NCI-H345 (cell line): ENCODE data around the gene CDH18.

Source experiments
- DNase-seq: peaks from one replicate; lab custom pipeline; 2025; lab: John Stamatoyannopoulos, UW

The CDH18 gene

DNA sequence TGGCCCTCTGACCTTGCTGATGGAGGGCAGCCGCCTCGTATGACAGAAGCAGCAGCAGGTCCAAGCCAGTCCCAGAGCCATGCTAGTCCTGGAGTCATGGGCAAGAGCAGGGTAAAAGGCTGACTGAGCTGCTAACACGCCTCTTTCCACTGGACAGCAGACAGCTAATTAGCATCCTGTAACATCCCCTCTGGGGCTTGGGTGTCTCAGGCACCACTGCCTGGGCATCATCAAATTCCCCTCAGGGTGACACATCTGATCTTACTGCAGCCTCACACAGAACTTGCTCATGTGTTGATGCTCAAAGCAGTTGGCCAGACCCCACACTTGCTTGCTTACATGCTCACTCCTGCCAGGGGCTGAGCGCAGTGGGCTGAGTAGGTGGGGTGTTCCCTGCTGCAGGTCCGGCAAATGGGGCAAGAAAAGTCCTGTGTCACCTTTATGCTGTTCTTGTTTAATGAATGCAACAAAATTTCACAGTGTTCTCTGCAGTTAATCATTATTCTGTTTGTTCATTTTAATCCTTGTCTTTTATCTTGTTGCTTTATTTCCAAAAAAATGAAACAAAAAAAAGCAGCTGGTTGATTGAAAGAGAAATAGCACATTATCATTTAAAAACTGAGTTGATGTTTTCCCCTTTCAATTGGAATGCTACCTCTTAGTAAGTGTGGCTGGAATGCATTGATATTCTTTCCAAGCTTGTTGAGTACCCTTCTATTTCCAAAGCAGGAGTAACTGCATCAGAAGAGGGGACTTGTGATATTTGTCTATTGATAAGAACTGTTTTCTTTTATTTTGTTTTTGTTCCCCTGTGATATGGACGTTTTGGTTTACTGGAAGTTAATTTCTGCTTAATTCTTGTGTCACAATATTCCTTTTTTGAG is 254.1 kb downstream of the CDH18 start:
- DNase-seq: no peak

GRCh38 chr5:19728571-19728970 is 259.4 kb downstream of the CDH18 start:
- DNase-seq: no peak

- no peak for DNase-seq
Observed at GRCh38 chr5:19719109-19719508, 268.9 kb downstream of the CDH18 start.

- DNase-seq: no peak
Observed at GRCh38 chr5:19713740-19714139, 274.3 kb downstream of the CDH18 start.

DNA sequence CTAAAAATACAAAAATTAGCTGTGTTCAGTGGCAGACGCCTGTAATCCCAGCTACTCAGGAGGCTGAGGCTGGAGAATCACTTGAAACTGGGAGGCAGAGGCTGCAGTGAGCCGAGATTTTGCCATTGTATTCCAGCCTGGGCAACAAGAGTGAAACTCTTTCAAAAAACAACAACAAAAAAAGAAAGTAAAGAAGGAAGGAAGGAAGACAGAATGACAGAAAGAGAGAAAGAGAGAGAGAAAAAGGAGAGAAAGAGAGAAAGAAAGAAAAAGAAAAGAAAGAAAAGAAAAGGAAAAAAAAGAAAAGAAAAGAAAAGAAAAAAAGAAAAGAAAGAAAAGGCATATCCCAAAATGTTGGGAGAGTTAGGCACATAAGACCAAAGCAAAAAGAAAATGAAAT is 278.6 kb downstream of the CDH18 start:
- DNase-seq: no peak

DNA sequence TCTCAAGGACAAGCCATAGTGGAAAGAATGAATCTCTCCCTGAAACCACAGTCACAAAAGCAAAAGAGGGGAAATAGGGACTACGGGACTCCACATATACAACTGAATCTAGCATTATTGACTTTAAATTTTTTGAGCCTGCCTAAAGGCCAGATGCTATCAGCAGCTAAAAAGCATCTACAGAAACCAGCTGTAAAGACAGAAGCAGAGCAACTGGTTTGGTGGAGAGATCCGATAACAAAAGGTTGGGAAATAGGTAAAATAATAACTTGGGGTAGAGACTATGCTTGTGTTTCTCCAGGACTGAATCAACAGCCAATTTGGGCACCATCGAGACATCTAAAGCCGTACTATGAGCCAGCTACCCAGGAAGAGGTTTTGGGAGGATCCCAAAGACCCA is 281.2 kb downstream of the CDH18 start:
- no peak for DNase-seq

- DNase-seq: no peak
Observed at GRCh38 chr5:19701731-19702130, 286.3 kb downstream of the CDH18 start.

DNA sequence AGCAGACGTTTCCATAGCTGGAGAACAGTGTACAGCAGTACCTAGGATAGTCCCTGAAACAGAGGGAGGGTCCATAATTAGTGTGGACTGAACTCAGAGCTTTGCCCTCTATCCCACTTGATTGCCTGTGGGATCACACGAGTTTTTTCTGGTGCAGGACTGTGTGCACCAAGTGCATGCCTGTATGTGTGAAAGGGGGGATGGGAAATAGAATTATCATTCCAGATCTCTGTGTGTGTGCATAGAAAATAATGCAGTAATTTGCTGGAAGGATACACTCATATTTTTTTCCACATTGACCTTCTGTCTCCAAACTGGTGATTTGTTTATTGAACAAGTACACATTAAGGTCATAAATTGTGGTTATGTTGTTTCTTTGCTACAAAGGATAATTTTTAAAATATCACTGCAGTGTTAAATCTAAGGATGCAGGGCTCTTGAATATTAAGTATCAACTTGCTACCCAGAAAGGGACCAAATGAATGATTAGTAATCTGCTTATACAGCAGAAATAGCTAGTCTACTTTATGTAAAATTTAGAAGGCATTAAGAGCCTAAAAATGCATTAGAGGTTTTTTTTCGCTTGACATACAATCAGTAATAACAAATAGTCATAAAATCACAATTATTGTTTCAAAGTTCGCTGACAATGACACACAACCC is 292.9 kb downstream of the CDH18 start:
- no peak for DNase-seq

DNA sequence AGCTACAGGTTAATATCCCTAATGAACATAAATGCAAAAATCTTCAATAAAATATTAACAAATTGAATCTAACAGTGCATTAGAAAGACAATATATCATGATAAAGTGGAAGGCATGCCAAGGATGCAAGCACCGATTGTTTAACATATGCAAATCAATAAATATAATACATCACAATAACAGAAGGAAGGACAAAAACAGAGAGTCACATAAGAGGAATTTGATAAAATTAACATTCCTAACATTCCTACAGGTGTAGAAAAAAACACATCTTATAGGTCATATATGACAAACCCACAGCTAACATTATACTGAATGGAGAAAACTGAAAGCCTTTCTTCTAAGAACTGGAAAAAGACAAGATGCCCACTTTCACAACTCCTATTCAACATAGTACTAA is 297.0 kb downstream of the CDH18 start:
- DNase-seq: no peak

DNA sequence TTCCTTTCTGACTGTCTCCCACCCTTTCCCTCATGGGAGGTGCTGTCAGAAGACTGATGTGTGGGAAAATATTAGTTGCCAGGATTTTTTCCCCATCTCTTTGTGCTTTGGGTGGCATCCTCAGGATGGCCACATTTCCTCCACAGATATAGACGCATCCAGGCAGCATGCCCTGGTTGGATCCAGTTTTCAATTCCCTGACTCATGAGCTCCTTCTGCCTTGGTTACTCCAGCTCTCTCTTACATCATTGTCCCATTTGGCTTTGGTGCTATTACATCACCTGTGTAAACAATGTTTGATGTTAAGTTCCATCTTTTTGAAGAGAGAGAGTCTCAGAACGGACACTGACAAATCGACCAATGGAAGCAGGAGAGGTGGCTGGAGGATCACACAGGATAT is 302.5 kb downstream of the CDH18 start:
- no peak for DNase-seq

- no peak for DNase-seq
Observed at GRCh38 chr5:19676895-19677294, 311.1 kb downstream of the CDH18 start.

- no peak for DNase-seq
Observed at GRCh38 chr5:19660679-19661078, 327.3 kb downstream of the CDH18 start.

DNA sequence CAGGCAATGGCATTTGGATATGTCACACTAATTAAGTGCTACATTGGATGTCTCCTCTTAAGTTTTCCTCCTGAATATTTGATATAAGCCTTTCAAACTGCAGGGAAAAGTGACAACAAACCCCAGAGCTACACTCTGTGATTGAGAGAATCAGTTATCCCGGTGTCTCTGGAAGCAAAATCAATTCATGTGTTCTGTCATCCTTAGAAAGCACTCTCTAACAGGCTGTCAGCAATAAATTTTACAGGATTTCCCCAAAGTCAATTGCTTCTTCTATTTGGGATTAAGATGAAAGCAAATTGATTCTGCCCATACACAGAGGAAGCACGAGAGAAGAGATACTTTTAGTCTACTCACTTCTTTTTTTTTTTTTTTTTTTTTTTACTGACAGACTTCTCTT is 332.4 kb downstream of the CDH18 start:
- no peak for DNase-seq

DNA sequence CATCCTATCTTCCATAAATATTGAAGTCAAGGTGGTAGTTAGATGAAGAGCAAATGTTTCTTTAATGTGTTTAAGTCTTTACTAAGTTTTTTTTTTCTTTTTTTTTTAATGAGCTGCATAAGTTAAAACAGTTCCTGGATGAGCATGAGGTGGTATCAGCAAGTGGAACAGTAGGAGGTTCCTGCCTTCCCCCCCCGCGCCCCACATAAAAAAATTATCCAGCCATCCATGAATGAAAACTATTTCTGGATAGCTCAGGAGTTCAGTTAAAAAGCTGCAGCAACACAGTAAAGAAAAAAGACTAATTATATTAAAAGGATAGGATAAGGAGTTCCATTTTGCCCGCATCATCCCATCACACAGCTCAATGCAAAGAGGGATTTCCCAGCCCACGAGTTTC is 349.5 kb downstream of the CDH18 start:
- no peak for DNase-seq

DNA sequence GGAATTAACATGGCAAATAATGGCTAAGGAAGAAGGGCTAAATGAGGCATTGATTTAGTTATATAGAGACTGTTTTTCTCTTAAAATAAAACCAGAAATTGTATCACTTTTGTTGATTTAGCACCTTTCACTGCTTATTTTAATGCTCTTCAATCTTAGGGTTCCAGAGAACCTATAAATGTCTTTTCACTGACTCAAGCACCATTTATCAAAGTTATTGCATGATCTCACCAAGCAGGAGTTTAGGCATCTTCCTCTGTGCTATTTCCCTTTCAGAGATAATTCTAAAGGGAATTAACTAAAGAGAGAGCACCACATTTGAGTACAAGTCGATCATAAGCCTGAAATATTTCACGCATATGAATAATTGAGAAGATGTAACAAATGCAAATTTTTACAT is 357.1 kb downstream of the CDH18 start:
- no peak for DNase-seq

DNA sequence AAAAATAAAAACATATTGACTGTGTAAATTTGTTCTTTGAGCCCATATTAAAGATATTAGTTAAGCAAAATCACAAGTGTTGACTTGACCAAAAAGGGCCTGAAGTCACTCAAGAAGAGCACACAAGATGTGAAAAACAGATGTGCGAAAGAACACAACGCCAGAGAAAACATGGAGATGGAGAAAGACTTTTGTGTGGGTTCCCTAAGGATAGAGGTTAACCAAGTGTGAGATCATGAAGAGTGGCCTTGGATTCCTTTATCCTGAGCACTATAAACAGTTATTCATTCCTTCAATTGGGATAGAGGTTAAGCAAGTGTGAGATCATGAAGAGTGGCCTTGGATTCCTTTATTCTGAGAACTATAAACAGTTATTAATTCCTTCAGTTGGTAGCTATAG is 361.8 kb downstream of the CDH18 start:
- DNase-seq: no peak

GRCh38 chr5:19625562-19625961 is 362.4 kb downstream of the CDH18 start:
- no peak for DNase-seq

GRCh38 chr5:19619571-19619970 is 368.4 kb downstream of the CDH18 start:
- no peak for DNase-seq

DNA sequence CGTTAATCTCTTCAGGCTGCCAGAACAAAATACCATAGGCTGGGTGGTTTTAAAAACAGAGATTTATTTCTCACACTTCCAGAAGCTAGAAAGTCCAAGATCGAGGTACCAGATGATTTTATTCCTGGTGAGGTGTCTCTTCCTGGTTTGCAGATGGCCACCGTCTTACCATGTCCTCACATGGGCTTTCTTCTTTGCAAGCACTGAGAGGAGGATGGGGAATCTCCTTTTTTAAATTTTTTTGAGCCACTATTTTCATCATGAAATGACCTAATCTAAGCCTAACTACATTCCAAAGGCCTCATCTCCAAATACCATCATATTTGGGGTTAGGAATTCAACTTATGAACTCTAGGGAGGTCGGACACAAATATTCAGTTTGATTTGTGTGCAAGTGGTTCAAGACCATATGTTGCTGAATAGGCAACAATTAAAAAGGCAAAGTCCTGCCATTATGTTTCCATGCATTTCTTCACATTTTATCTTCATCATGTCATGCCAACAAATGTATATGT is 371.2 kb downstream of the CDH18 start:
- no peak for DNase-seq

DNA sequence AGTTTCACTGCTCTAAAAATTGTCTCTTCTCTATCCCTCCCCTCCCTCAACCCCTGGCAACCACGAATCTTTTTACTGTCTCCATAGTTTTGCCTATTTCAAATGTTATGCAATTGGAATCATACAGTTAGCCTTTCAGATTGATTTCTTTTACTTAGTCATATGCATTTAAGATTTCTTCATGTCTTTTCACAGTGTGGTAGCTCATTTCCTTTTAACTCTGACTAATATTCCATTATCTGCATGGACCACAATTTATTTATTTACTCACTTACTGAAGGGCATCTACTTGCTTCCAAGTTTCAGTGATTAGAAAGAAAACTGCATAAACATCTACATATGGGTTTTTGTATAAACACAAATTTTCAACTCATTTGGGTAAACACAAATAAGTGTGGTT is 372.3 kb downstream of the CDH18 start:
- DNase-seq: no peak

- no peak for DNase-seq
Observed at GRCh38 chr5:19615071-19615470, 372.9 kb downstream of the CDH18 start.

DNA sequence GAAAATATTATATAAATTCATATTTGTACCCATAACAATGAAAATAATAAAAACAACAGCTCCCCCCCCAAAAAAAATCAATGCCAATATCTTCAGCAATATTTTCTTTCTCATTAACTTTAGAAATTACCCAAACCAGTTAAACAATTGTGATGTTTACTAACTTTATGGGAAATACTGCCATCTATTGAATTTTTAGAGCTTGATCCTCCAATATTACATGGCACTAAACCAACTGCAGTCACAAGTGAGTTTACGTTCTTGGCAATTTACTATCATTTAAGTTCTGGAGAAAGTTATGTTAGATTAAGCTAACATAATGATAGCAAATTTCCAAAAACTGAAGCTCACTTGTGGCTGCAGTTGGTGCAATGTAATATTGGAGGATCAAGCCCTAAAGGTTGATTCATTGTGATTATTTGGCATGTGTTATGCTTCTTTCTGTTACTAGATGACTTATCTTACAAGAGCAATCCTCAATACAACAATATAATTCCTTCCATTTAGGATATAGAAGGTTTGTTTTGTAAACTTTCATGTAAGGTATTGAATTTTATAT is 379.5 kb downstream of the CDH18 start:
- DNase-seq: peak; percentile 23

DNA sequence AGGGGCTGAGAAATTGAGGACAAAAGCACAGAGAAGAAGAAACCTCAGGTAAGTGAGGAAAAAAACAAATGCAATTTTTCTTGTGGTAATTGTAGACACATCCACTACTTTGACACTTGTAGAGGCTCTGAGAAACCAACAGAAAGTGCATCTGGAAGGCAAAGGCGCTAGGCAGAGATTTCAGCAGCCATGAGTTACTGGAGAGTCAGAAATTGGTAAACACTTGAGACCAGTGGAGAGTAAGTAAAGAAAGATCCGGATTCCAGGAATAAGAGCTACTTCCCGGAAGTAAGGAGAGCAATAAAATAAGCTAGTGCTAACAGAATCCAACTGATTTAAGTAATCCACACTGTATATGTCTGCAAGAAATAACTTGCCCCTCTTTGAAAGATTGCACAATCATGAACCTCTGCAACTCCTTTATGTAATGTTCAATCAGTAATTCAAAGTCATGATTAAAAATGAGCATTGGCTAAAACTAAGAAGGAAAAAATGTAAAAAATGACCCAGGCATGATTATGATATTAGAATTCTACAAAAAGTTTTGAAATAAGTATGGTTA is 382.1 kb downstream of the CDH18 start:
- no peak for DNase-seq
